SK-N-MC (cell line): ENCODE measurements around the gene DFFB.

Experiments
- EZH2 ChIP-seq: fragments of 200-600 bp; sonication (generic); IDR thresholded peaks from one replicate; pipeline ENCODE4 v1.6.1; 2017; ENCODE audit warnings: antibody characterized with exemption
- POLR2AphosphoS5 ChIP-seq: IDR thresholded peaks from 2 replicates; pipeline ENCODE4 v1.6.1; 2012; ENCODE audit warnings: mild to moderate bottlenecking, low read depth, low read length, borderline replicate concordance

DNA sequence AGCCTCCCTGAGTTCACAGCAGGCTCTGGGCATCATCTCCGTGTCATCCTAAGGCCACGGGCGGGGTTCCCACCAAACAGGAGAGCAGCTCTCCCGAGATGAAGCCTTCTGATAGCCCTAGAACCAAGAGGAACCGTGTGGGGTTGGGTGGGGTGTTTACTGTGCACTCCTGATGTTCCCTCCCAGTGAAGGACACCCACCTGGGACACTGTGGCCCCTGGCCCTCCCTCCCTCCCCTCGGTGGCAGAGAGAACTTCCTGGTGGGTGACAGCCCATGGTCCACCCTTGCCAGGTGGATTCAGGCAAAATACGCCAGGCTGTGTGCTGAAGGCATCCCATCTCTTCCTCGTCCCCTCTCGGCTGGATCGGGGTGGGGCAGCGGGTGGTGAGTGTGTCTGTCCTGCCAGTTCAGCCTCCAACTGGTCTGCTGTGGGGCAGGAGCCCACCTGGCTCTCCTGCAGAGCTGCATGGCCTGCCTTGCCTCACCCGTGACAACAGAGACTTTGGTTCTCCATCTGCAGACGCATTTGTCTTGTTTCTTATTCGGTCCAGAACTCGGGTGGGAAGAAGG, 58.4 kb downstream of the DFFB start:
- no peak for TF ChIP-seq POLR2AphosphoS5
- no peak for TF ChIP-seq EZH2
